GM21619 (cell line): ENCODE results near the gene CLK4.
"Not testable (repeated sequence)": the region's sequence is repeated elsewhere in the genome, so short reads cannot be mapped to it uniquely, and the experiment has no call there.

ENCODE experiments used
- ATAC-seq: cut with Tn5 transposase; IDR thresholded peaks from one replicate; pipeline ENCODE4 v1.9.1; 2021; ENCODE audit not compliant: unreplicated experiment

Gene CLK4

DNA sequence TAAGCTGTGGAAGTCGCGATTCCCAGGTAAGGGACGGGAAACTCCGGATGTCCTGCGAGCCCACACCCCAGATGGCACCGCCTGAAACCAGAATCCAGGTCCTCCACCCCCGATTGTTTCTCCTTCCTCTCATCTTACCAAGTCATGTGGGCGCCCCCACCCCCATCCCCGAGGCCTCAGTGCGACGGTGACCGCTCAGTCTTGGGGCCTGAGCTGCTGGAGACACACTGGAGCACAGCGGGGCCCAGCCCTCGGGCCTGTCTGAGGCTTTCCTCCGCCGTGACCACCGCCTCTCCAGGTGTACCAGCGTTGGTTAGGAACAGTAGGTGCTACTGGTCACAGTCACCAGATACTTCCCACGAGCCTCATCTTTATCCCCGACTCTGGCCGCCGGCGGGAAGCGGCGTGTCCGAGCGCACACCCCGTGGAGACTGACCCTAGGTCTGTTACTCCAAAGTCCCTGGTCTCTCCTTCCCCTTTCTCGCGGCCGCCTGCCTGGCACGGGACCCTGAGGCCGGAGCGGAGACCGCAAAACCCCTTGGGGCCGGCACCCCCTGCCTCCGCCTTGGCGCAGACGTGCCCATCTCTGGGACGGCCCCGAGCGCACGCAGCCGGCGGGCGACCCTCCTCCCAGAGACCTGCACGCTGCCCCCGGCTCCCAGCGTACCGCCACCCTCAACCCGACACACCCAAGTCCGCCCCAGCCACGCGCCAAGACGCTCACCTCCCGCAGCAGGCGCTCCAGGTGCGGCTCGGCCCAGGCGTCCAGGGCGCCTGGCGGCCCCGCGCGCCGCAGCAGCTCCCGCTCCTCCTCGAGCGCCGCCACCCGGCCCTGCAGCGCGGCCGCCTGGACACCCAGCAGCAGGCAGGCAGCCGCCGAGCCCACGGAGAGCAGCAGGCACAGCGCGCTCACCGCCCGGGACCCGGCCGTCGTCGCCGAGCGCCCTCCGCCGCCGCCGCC, 37.4 kb downstream of the CLK4 start:
- peak; percentile 21 for ATAC-seq

GRCh38 chr5:178588769-178589168, 38.1 kb downstream of the CLK4 start:
- no peak for ATAC-seq

- ATAC-seq, result no peak
These were observed 38.9 kb downstream of the CLK4 start for GRCh38 chr5:178587763-178588611.

DNA sequence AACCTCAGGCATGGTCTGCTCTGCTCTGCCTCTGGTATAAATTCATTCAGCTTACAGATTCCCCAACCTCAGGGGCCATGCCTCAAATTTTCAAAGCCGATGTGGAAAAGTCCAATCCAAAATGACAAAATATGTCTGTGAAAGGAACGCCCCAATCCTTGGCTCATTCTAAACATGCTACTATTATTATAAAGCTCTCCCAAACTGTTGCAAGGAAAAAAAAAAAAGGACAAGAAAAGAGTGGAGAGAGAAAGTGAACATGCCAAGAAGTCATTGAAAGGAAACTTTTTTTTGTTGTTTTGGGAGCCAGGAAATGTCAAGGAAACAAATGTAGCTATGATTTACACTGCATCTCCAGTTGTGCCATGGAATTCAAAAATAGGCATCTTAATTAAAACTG, 40.5 kb downstream of the CLK4 start:
- no peak for ATAC-seq

DNA sequence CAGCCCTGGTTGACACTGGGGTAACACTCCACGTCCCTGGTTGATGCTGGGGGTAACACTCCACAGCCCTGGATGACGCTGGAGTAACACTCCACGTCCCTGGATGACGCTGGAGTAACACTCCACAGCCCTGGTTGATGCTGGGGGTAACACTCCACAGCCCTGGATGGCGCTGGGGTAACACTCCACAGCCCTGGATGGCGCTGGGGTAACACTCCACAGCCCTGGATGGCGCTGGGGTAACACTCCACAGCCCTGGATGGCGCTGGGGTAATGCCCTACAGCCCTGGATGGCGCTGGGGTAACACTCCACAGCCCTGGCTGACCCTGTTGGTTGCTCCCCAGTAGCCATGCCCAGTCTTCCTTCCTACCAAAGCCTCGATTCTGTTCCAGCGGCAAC, 41.4 kb downstream of the CLK4 start:
- not testable (repeated sequence) for ATAC-seq

GRCh38 chr5:178583279-178583678, 43.6 kb downstream of the CLK4 start:
- ATAC-seq, result no peak

DNA sequence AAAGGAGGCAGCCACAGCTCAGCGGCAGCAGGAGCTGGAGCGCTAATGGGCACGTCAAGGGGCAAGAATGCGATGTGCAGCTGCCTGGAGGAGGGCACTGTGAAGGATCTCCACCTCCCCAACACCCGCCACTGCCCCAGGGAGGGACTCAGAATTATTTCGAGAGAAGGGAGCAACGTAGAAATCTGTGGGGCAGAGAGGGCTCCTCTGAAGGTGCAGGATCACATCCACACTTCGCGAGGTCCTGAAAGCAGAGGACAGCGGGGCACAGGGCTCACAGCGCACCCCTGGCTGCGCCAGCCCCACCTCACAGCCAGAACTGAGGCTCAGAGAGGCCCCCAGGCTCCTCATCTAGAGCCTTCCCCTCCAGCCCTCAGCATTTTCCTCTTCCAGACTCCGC, 44.6 kb downstream of the CLK4 start:
- no peak for ATAC-seq

- no peak for ATAC-seq
These were observed 45.2 kb downstream of the CLK4 start for GRCh38 chr5:178581621-178582020.

DNA sequence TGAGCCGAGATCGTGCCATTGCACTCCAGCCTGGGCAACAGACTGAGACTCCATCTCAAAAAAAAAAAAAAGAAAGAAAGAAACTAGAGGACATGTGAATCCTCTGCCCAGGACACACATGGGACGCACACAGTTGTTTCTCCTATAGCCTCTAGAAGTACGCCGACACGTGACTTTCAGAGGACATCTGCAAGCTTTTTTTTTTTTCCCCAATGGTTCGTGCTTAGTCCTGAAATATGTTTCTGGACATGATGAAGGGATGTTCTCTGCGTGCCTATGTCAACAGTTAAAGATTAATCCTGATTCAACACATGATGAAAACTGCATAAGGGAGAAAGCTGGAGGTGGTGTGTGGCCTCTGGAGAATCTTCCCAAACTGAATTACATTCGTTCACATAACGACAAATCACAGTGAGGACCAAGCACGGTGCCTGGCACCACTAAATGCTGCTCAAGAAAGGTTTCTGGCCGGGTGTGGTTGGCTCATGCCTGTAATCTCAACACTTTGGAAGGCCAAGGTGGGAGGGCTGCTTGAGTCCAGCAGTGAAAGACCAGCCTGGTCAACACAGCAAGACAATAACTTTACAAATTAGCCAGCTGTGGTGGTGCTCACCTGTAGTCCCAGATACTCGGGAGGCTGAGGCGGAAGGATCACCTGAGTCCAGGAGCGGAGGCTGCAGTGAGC, 46.4 kb downstream of the CLK4 start:
- ATAC-seq, result no peak

DNA sequence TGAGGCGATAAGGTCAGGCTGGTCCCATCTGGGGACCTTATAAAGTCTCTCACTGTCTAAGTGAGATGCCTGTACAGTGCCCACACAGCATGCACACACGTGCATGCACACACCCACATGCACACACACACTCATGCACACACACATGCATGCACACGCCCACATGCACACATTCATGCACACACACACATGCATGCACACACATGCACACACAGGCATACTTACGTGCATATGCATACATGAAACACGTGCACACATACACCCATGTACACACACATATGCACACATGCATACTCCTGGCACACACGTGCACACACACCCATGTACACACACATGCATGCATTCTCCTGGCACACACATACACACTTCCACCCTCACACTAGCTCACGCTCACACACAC, 48.9 kb downstream of the CLK4 start:
- ATAC-seq, result no peak

- no peak for ATAC-seq
These were observed 49.4 kb downstream of the CLK4 start for GRCh38 chr5:178577376-178577839.

DNA sequence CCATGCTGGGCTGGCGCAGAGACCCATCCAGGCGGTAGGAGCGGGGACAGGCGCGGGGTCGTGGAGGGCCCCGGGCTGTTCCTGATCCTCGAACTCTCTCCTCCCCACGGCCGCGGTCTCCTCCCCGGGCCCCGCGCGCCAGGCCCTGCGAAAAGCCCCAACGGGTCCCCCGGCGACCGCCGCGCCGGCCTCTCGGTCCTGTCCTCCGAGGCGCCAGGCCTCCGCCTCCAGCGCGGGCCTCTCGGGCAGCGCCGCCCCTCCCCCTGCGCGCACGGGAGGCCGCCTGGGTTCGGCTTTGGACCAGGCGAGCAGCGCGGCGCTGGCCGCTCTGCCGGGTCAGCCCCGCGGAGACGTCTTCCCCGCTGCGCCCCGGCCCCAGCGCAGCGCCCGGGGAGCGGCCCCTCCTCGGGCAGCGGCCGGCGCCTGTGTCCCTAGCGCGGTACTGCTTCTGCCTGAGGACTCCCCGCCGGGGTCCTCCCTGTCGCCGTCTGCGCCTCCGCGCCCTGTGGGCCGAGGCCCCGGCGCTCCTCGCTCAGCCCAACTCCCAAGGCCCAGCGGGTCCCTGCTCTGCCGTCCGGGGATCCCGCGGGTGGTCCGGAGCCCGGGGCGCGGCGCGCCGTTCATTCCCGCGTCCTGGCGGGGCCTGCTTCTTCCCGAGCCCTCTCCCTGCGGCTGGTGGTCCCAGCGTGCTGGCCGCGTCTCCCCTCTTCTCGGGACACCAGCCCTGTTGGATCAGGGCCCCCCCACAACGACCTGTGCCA, 50.1 kb downstream of the CLK4 start:
- ATAC-seq, result no peak

- no peak for ATAC-seq
These were observed 53.6 kb downstream of the CLK4 start for GRCh38 chr5:178573216-178573615.

DNA sequence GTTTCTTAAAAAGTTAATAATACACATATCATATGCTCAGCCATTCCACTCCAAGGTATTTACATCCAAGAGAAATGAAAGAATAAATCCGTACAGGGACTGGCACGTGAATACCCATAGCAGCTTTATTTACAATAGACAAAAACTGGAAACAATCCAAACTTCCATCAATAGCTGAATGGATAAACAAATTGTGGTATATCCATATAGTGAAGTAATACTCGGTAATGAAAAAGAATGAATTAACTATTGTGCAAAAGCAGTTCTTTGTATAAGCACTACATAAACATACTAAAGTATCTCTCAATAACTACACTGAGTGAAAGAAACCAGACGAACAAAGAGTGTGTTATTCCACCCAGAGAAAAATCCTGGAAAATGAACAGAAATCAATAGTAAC, 54.2 kb downstream of the CLK4 start:
- ATAC-seq, result no peak

GRCh38 chr5:178569485-178569884, 57.4 kb downstream of the CLK4 start:
- ATAC-seq, result no peak

DNA sequence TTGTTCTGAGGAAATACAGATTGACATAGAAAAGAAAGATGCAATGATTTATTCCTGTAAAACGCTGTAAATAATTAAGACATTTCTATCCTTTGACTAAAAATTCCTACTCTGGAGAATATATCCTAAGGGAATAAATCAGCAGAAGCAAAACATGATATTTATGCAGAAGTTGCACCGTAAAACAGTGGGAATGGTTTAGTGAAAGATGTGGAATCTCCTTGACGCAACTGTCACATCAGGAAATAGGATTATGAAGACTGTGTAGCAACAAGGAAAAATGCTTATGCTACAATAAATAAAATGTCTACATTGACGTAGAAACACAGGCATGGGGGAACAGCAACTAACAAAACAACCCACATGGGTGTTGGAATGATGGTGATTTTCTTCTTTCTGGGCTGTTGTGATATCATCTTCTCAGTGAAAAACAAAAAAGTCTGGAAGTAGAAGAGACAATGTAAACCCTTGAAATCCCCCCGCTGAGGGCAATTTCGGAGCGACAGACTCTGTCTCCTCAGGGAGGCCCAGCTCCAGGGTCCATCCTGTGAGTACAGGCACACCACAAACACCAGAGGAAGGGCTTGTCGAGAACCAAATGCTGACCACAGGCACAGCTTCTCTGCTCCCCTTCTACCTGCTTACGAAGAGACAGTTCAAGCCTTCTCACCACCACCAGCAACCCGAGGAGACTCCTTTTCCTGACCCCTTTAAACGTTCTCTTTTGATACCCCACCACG, 61.9 kb downstream of the CLK4 start:
- ATAC-seq, result no peak

DNA sequence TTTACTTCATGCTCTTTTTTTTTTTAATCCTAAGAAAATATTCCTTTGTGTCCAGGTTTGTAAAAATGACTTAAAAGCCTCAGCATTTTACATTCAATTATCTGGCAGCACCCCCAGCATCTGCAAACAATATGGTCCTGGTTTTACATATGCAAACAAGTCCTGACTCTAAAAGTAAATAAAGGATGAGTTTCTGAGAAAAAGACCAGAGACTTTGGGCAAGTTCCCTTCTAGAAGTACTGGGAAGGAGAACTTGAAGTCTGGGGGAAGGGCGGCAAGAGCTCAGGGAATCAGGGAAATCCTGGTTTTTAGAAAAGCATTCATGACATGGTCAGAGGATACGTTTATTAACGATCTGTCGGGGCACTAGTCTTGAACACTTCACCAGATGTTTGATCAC, 62.5 kb downstream of the CLK4 start:
- no peak for ATAC-seq

GRCh38 chr5:178563621-178564020, 63.2 kb downstream of the CLK4 start:
- no peak for ATAC-seq

- no peak for ATAC-seq
These were observed 65.0 kb downstream of the CLK4 start for GRCh38 chr5:178561746-178562264.

GRCh38 chr5:178560911-178561310, 65.9 kb downstream of the CLK4 start:
- no peak for ATAC-seq
